ENCODE results near the gene PDE9A.

The PDE9A gene

GRCh38 chr21:42658320-42659105 lies 5.1 kb downstream of the PDE9A start:
- no peak for ATAC-seq (replicated peaks; ENCODE audit: extremely low read depth, poor library complexity, severe bottlenecking)
- Mint-ChIP-seq H3K4me1 (peaks cover 16% of the 10 kb centered on the region), H3K4me3 (no peak overlapping the region), H3K27me3 (peaks cover 38% of the 10 kb centered on the region), H3K36me3 (ENCODE audit: insufficient read depth) (no peaks in the 10 kb centered on the region), H3K9me3 (no peaks in the 10 kb centered on the region), H3K27ac (ENCODE audit: low read depth) (no peak overlapping the region)
- no peak for DNase-seq (ENCODE audit: low spot score in 2 of 2)

GRCh38 chr21:42659416-42660117 lies 6.1 kb downstream of the PDE9A start:
- Mint-ChIP-seq H3K4me3 (no peak overlapping the region), H3K9me3 (no peaks in the 10 kb centered on the region), H3K36me3 (ENCODE audit: insufficient read depth) (no peaks in the 10 kb centered on the region), H3K27ac (ENCODE audit: low read depth) (no peak overlapping the region), H3K27me3 (peaks cover 34% of the 10 kb centered on the region), H3K4me1 (peaks cover 14% of the 10 kb centered on the region)
- no peak for ATAC-seq (replicated peaks; ENCODE audit: extremely low read depth, poor library complexity, severe bottlenecking)
- DNase-seq (ENCODE audit: low spot score in 2 of 2) = no peak

- Mint-ChIP-seq H3K27ac (ENCODE audit: low read depth) (no peak overlapping the region), H3K27me3 (peaks cover 29% of the 10 kb centered on the region), H3K36me3 (ENCODE audit: insufficient read depth) (no peaks in the 10 kb centered on the region), H3K4me1 (peaks cover 8% of the 10 kb centered on the region), H3K9me3 (no peaks in the 10 kb centered on the region), H3K4me3 (no peak overlapping the region)
- no peak for DNase-seq (ENCODE audit: low spot score in 2 of 2)
- ATAC-seq (replicated peaks; ENCODE audit: extremely low read depth, poor library complexity, severe bottlenecking) = no peak
Observed at GRCh38 chr21:42660118-42660470, 6.7 kb downstream of the PDE9A start.

GRCh38 chr21:42661688-42662429 lies 8.4 kb downstream of the PDE9A start:
- Mint-ChIP-seq H3K4me3 (no peak overlapping the region), H3K4me1 (no peaks in the 10 kb centered on the region), H3K27me3 (peaks cover 12% of the 10 kb centered on the region), H3K9me3 (no peaks in the 10 kb centered on the region), H3K36me3 (ENCODE audit: insufficient read depth) (peaks cover 1% of the 10 kb centered on the region), H3K27ac (ENCODE audit: low read depth) (no peak overlapping the region)
- DNase-seq (ENCODE audit: low spot score in 2 of 2) (no peak), ATAC-seq (replicated peaks; ENCODE audit: extremely low read depth, poor library complexity, severe bottlenecking) (no peak)

- Mint-ChIP-seq H3K9me3 (no peaks in the 10 kb centered on the region), H3K4me3 (no peak overlapping the region), H3K27ac (ENCODE audit: low read depth) (no peak overlapping the region), H3K4me1 (no peaks in the 10 kb centered on the region), H3K36me3 (ENCODE audit: insufficient read depth) (peaks cover 1% of the 10 kb centered on the region), H3K27me3 (peaks cover 9% of the 10 kb centered on the region)
- ATAC-seq (replicated peaks; ENCODE audit: extremely low read depth, poor library complexity, severe bottlenecking) (no peak), DNase-seq (ENCODE audit: low spot score in 2 of 2) (no peak)
Observed at GRCh38 chr21:42662430-42663199, 9.2 kb downstream of the PDE9A start.

- Mint-ChIP-seq H3K9me3 (no peaks in the 10 kb centered on the region), H3K27ac (ENCODE audit: low read depth) (no peak overlapping the region)
Observed at GRCh38 chr21:42663200-42663750, 9.9 kb downstream of the PDE9A start.

GRCh38 chr21:42663860-42664535 lies 10.6 kb downstream of the PDE9A start:
- Mint-ChIP-seq H3K9me3 (no peaks in the 10 kb centered on the region), H3K36me3 (ENCODE audit: insufficient read depth) (peaks cover 1% of the 10 kb centered on the region), H3K27me3 (no peaks in the 10 kb centered on the region), H3K4me1 (no peaks in the 10 kb centered on the region), H3K27ac (ENCODE audit: low read depth) (no peak overlapping the region), H3K4me3 (no peak overlapping the region)
- DNase-seq (ENCODE audit: low spot score in 2 of 2) = no peak
- ATAC-seq (replicated peaks; ENCODE audit: extremely low read depth, poor library complexity, severe bottlenecking) = no peak

More at GRCh38 chr21:42663200-42663750, 9.9 kb downstream of the PDE9A start:
- Mint-ChIP-seq H3K4me3 (no peak overlapping the region), H3K27me3 (peaks cover 7% of the 10 kb centered on the region), H3K36me3 (ENCODE audit: insufficient read depth) (peaks cover 1% of the 10 kb centered on the region), H3K4me1 (no peaks in the 10 kb centered on the region)
- no peak for ATAC-seq (replicated peaks; ENCODE audit: extremely low read depth, poor library complexity, severe bottlenecking)
- no peak for DNase-seq (ENCODE audit: low spot score in 2 of 2)

GRCh38 chr21:42664614-42665013 lies 11.2 kb downstream of the PDE9A start:
- H3K27ac Mint-ChIP-seq (ENCODE audit: low read depth) = no peak overlapping the region
- ATAC-seq (replicated peaks; ENCODE audit: extremely low read depth, poor library complexity, severe bottlenecking) = no peak

GRCh38 chr21:42665026-42665425 lies 11.6 kb downstream of the PDE9A start:
- Mint-ChIP-seq H3K4me1 (no peaks in the 10 kb centered on the region), H3K27me3 (no peaks in the 10 kb centered on the region), H3K36me3 (ENCODE audit: insufficient read depth) (peaks cover 1% of the 10 kb centered on the region), H3K27ac (ENCODE audit: low read depth) (no peak overlapping the region), H3K9me3 (no peaks in the 10 kb centered on the region), H3K4me3 (no peak overlapping the region)
- ATAC-seq (replicated peaks; ENCODE audit: extremely low read depth, poor library complexity, severe bottlenecking) (no peak), DNase-seq (ENCODE audit: low spot score in 2 of 2) (no peak)

More at GRCh38 chr21:42664614-42665013, 11.2 kb downstream of the PDE9A start:
- no peak for DNase-seq (ENCODE audit: low spot score in 2 of 2)
- H3K27me3 Mint-ChIP-seq = no peaks in the 10 kb centered on the region
- H3K4me3 Mint-ChIP-seq = no peak overlapping the region
- no peaks in the 10 kb centered on the region for H3K9me3 Mint-ChIP-seq
- H3K36me3 Mint-ChIP-seq (ENCODE audit: insufficient read depth) = peaks cover 1% of the 10 kb centered on the region
- no peaks in the 10 kb centered on the region for H3K4me1 Mint-ChIP-seq

- H3K27ac Mint-ChIP-seq (ENCODE audit: low read depth) = no peak overlapping the region
- H3K27me3 Mint-ChIP-seq = no peaks in the 10 kb centered on the region
- peaks cover 1% of the 10 kb centered on the region for H3K36me3 Mint-ChIP-seq (ENCODE audit: insufficient read depth)
- H3K4me3 Mint-ChIP-seq = no peak overlapping the region
- H3K4me1 Mint-ChIP-seq = no peaks in the 10 kb centered on the region
- H3K9me3 Mint-ChIP-seq = no peaks in the 10 kb centered on the region
- DNase-seq (ENCODE audit: low spot score in 2 of 2) = no peak
- no peak for ATAC-seq (replicated peaks; ENCODE audit: extremely low read depth, poor library complexity, severe bottlenecking)
Observed at GRCh38 chr21:42665484-42665883, 12.1 kb downstream of the PDE9A start.

- Mint-ChIP-seq H3K4me1 (no peaks in the 10 kb centered on the region), H3K27ac (ENCODE audit: low read depth) (no peak overlapping the region), H3K36me3 (ENCODE audit: insufficient read depth) (peaks cover 1% of the 10 kb centered on the region), H3K4me3 (no peak overlapping the region), H3K9me3 (no peaks in the 10 kb centered on the region), H3K27me3 (no peaks in the 10 kb centered on the region)
- ATAC-seq (replicated peaks; ENCODE audit: extremely low read depth, poor library complexity, severe bottlenecking) = no peak
- no peak for DNase-seq (ENCODE audit: low spot score in 2 of 2)
Observed at GRCh38 chr21:42666023-42666747, 12.8 kb downstream of the PDE9A start.
